ENCODE results near the gene EEFSEC. TPM values are rescaled to one million over a fixed set of nuclear protein-coding genes. Genes with fewer than 3 reads are reported as not detected.

Gene EEFSEC
- total and polyA plus RNA-seq, 2 of the 4 experiments (the other 2 are of a cell fraction), result 4.5 to 9.3 TPM

GRCh38 chr3:128319741-128320141 lies 166.5 kb downstream of the EEFSEC start:
- Histone ChIP-seq H3K23ac (ENCODE audit: low read depth, low read length) (no peak overlapping the region), H3K27me3 (ENCODE audit: control insufficient read depth, insufficient read depth, low read length) (no peaks in the 10 kb centered on the region), H2BK15ac (ENCODE audit: low read depth, low read length) (no peak overlapping the region), H3K27ac (ENCODE audit: insufficient read depth, low read length) (no peak overlapping the region), H2BK5ac (ENCODE audit: low read depth, low read length, poor library complexity, severe bottlenecking) (no peak overlapping the region), H3K18ac (ENCODE audit: low read depth, low read length) (no peak overlapping the region), H3K4me3 (ENCODE audit: insufficient read depth, low read depth, low read length) (no peak overlapping the region), H2AK5ac (ENCODE audit: low read depth, low read length) (no peak overlapping the region), H3K36me3 (ENCODE audit: control insufficient read depth, insufficient read depth, low read length) (no peaks in the 10 kb centered on the region), H3K9me3 (ENCODE audit: control insufficient read depth, insufficient read depth, low read length) (no peaks in the 10 kb centered on the region), H2AK9ac (replicated peaks; ENCODE audit: low read depth, low read length, poor library complexity) (no peak overlapping the region), H3K9ac (ENCODE audit: low read depth, low read length) (no peak overlapping the region), H3K9me1 (ENCODE audit: insufficient read depth, low read length) (no peaks in the 10 kb centered on the region), H3K4me1 (ENCODE audit: control insufficient read depth, insufficient read depth, low read length) (no peaks in the 10 kb centered on the region), H3K56ac (ENCODE audit: extremely low read depth, insufficient read depth, low read length) (no peak overlapping the region), H2AFZ (replicated peaks; ENCODE audit: low read length, poor library complexity) (no peak overlapping the region), H4K20me1 (ENCODE audit: insufficient read depth, low read length) (no peaks in the 10 kb centered on the region; the same call in 1 of the 2 replicates), H3K4ac (ENCODE audit: low read depth, low read length) (no peak overlapping the region), H2BK120ac (ENCODE audit: low read depth, low read length) (no peak overlapping the region), H3K79me1 (ENCODE audit: low read depth in 1 of 2, low read length in 2 of 2) (no peaks in the 10 kb centered on the region), H4K8ac (ENCODE audit: low read depth in 2 of 2, low read length in 2 of 2) (no peak overlapping the region), H3K14ac (replicated peaks; ENCODE audit: low read depth, low read length) (no peak overlapping the region), H4K5ac (ENCODE audit: low read depth, low read length) (no peak overlapping the region), H3K4me2 (ENCODE audit: low read depth, low read length) (no peak overlapping the region), H4K91ac (ENCODE audit: insufficient read depth, low read depth, low read length) (no peak overlapping the region), H2BK20ac (ENCODE audit: low read depth, low read length) (no peak overlapping the region)
- dilution Hi-C loops (cut with HindIII; ENCODE audit: low sequenced_read_pairs, unreplicated experiment), result no loop called here
- POLR2A ChIA-PET (ENCODE audit: unreplicated experiment), result no interaction called here
- DNase-seq (no peak), ATAC-seq (ENCODE audit: low read depth) (no peak)
- CTCF ChIA-PET, result interaction anchor here (1.5 kb wide), 1 partner anchor 149 kb away, joined by 4 read pairs; no protein-coding TSS in a partner anchor
- in situ Hi-C loops (cut with MboI; ENCODE audit: low sequenced_read_pairs), result no loop called here
- BruUV-seq (replicated peaks), result no TSS peak
- 94% methylated on average over 3 of the region's 6 CpGs; no CpG with 5 or more reads in 1 of the 2 experiments for whole genome bisulfite sequencing, 2 experiments (ENCODE audit: extremely low coverage in 2 of 2, insufficient read length in 1 of 2)
- TF ChIP-seq NFE2L2 (IDR thresholded peaks at IDR 0.05; ENCODE audit: low read depth, low read length), result no peak
- no peak for TF ChIP-seq CEBPB (IDR thresholded peaks at IDR 0.05; ENCODE audit: low read depth, low read length)
- no peak for TF ChIP-seq MXI1 (IDR thresholded peaks at IDR 0.05; ENCODE audit: borderline replicate concordance, low read depth, low read length)
- intact Hi-C loops (cut with micrococcal nuclease), result no loop called here
